ENCODE measurements around the gene JAG1. TPM values are rescaled to one million over a fixed set of nuclear protein-coding genes. Genes with fewer than 3 reads are reported as not detected.

The JAG1 gene
- polyA plus RNA-seq: 10 to 100 TPM in 3 of 4 donors, 1 to 10 TPM in 1; 6.3 to 63.7 (median 15.7) TPM
- long read RNA-seq, donor 1, full-length matches to known transcripts: 2 of 2 reads
- long read RNA-seq, donor 1, partial matches to known transcripts: 0 of 2 reads
- long read RNA-seq, donor 1, other reads (novel, unspliced or antisense): 0 of 2 reads
- long read RNA-seq, donor 2, full-length matches to known transcripts: 3 of 8 reads
- long read RNA-seq, donor 2, partial matches to known transcripts: 5 of 8 reads
- long read RNA-seq, donor 2, other reads (novel, unspliced or antisense): 0 of 8 reads
- long read RNA-seq, donor 3: 0 reads
- long read RNA-seq, donor 4: 0 reads
- long read RNA-seq, donor 5, full-length matches to known transcripts: 1 of 1 reads
- long read RNA-seq, donor 5, partial matches to known transcripts: 0 of 1 reads
- long read RNA-seq, donor 5, other reads (novel, unspliced or antisense): 0 of 1 reads
- long read RNA-seq, donor 6, full-length matches to known transcripts: 2 of 2 reads
- long read RNA-seq, donor 6, partial matches to known transcripts: 0 of 2 reads
- long read RNA-seq, donor 6, other reads (novel, unspliced or antisense): 0 of 2 reads
- long read RNA-seq, donor 7, full-length matches to known transcripts: 2 of 2 reads
- long read RNA-seq, donor 7, partial matches to known transcripts: 0 of 2 reads
- long read RNA-seq, donor 7, other reads (novel, unspliced or antisense): 0 of 2 reads
- long read RNA-seq, donor 8: 0 reads
- long read RNA-seq, donor 9: 0 reads
- long read RNA-seq, donor 10, full-length matches to known transcripts: 4 of 4 reads
- long read RNA-seq, donor 10, partial matches to known transcripts: 0 of 4 reads
- long read RNA-seq, donor 10, other reads (novel, unspliced or antisense): 0 of 4 reads

- no peaks in the 10 kb centered on the region for H3K27me3 ChIP-seq (ENCODE audit: control insufficient read depth in 3 of 3, insufficient read depth in 3 of 3, low read length in 3 of 3)
- peak within 1 kb of the TSS; percentile 96 to 100 (median 98) for H3K27ac ChIP-seq (ENCODE audit: low read depth in 1 of 3, low read length in 2 of 3)
- H3K36me3 ChIP-seq (ENCODE audit: control insufficient read depth in 3 of 3, insufficient read depth in 2 of 3, low read depth in 1 of 3, low read length in 3 of 3): peaks cover 0 to 26% (median 0%) of the 10 kb centered on the region in 3 donors
- DNase-seq: peak; percentile 96 to 99
- no peak for FAIRE-seq
- H3K9me3 ChIP-seq (ENCODE audit: control insufficient read depth in 2 of 2, insufficient read depth in 1 of 2, low read depth in 1 of 2, low read length in 1 of 2): no peaks in the 10 kb centered on the region
- 1% methylated on average over 58 to 84 of the region's 84 CpGs for WGBS, 3 donors
- H3K4me1 ChIP-seq (ENCODE audit: control insufficient read depth in 3 of 3, insufficient read depth in 2 of 3, low read depth in 1 of 3, low read length in 2 of 3): peaks cover 0 to 22% (median 6%) of the 10 kb centered on the region in 3 donors
- H3K4me3 ChIP-seq (ENCODE audit: low read depth in 1 of 3, low read length in 3 of 3): peak within 1 kb of the TSS; percentile 74 to 85 (median 79)
Measured at GRCh38 chr20:10673842-10674683, at the start of gene JAG1. Gene JAG1, minus strand, starts transcription at chr20:10673999. Its CDS starts 469 bp downstream, at chr20:10673530.

GRCh38 chr20:10721976-10722375 lies 48.2 kb upstream of the JAG1 start:
- DNase-seq: no peak
- Histone ChIP-seq H3K27ac (ENCODE audit: low read depth in 1 of 3, low read length in 2 of 3) (no peak overlapping the region), H3K9me3 (ENCODE audit: control insufficient read depth in 2 of 2, insufficient read depth in 1 of 2, low read depth in 1 of 2, low read length in 1 of 2) (no peaks in the 10 kb centered on the region), H3K27me3 (ENCODE audit: control insufficient read depth in 3 of 3, insufficient read depth in 3 of 3, low read length in 3 of 3) (no peaks in the 10 kb centered on the region), H3K4me1 (ENCODE audit: control insufficient read depth in 3 of 3, insufficient read depth in 2 of 3, low read depth in 1 of 3, low read length in 2 of 3) (peaks cover 0 to 7% (median 0%) of the 10 kb centered on the region in 3 donors), H3K4me3 (ENCODE audit: low read depth in 1 of 3, low read length in 3 of 3) (no peak overlapping the region), H3K36me3 (ENCODE audit: control insufficient read depth in 3 of 3, insufficient read depth in 2 of 3, low read depth in 1 of 3, low read length in 3 of 3) (no peaks in the 10 kb centered on the region)
- WGBS, 3 donors: 82 to 91% (median 85%) methylated on average over 3 of the region's 3 CpGs
- no peak for FAIRE-seq

- Histone ChIP-seq H3K27me3 (ENCODE audit: control insufficient read depth in 3 of 3, insufficient read depth in 3 of 3, low read length in 3 of 3) (no peaks in the 10 kb centered on the region), H3K4me3 (ENCODE audit: low read depth in 1 of 3, low read length in 3 of 3) (no peak overlapping the region), H3K9me3 (ENCODE audit: control insufficient read depth in 2 of 2, insufficient read depth in 1 of 2, low read depth in 1 of 2, low read length in 1 of 2) (no peaks in the 10 kb centered on the region), H3K27ac (ENCODE audit: low read depth in 1 of 3, low read length in 2 of 3) (no peak overlapping the region), H3K4me1 (ENCODE audit: control insufficient read depth in 3 of 3, insufficient read depth in 2 of 3, low read depth in 1 of 3, low read length in 2 of 3) (peaks cover 0 to 7% (median 0%) of the 10 kb centered on the region in 3 donors), H3K36me3 (ENCODE audit: control insufficient read depth in 3 of 3, insufficient read depth in 2 of 3, low read depth in 1 of 3, low read length in 3 of 3) (no peaks in the 10 kb centered on the region)
- WGBS, 3 donors: 82 to 92% (median 83%) methylated on average over 9 of the region's 9 CpGs
- FAIRE-seq (no peak), DNase-seq (peak in 1 of 2 donors; percentile 15)
Measured at GRCh38 chr20:10721137-10721896, 47.5 kb upstream of the JAG1 start.

GRCh38 chr20:10720565-10720964 lies 46.8 kb upstream of the JAG1 start:
- 67 to 79% (median 68%) methylated on average over 2 of the region's 2 CpGs for WGBS, 3 donors
- Histone ChIP-seq H3K27ac (ENCODE audit: low read depth in 1 of 3, low read length in 2 of 3) (no peak overlapping the region), H3K4me1 (ENCODE audit: control insufficient read depth in 3 of 3, insufficient read depth in 2 of 3, low read depth in 1 of 3, low read length in 2 of 3) (peaks cover 0 to 7% (median 0%) of the 10 kb centered on the region in 3 donors), H3K36me3 (ENCODE audit: control insufficient read depth in 3 of 3, insufficient read depth in 2 of 3, low read depth in 1 of 3, low read length in 3 of 3) (no peaks in the 10 kb centered on the region), H3K27me3 (ENCODE audit: control insufficient read depth in 3 of 3, insufficient read depth in 3 of 3, low read length in 3 of 3) (no peaks in the 10 kb centered on the region), H3K9me3 (ENCODE audit: control insufficient read depth in 2 of 2, insufficient read depth in 1 of 2, low read depth in 1 of 2, low read length in 1 of 2) (no peaks in the 10 kb centered on the region), H3K4me3 (ENCODE audit: low read depth in 1 of 3, low read length in 3 of 3) (no peak overlapping the region)
- DNase-seq: no peak
- no peak for FAIRE-seq

- peaks cover 0 to 7% (median 0%) of the 10 kb centered on the region in 3 donors for H3K4me1 ChIP-seq (ENCODE audit: control insufficient read depth in 3 of 3, insufficient read depth in 2 of 3, low read depth in 1 of 3, low read length in 2 of 3)
- no peak overlapping the region for H3K4me3 ChIP-seq (ENCODE audit: low read depth in 1 of 3, low read length in 3 of 3)
- no peaks in the 10 kb centered on the region for H3K27me3 ChIP-seq (ENCODE audit: control insufficient read depth in 3 of 3, insufficient read depth in 3 of 3, low read length in 3 of 3)
- FAIRE-seq (no peak), DNase-seq (no peak)
- H3K27ac ChIP-seq (ENCODE audit: low read depth in 1 of 3, low read length in 2 of 3): no peak overlapping the region
- no peaks in the 10 kb centered on the region for H3K9me3 ChIP-seq (ENCODE audit: control insufficient read depth in 2 of 2, insufficient read depth in 1 of 2, low read depth in 1 of 2, low read length in 1 of 2)
- WGBS, 3 donors: 72 to 75% (median 75%) methylated on average over 2 of the region's 2 CpGs
- no peaks in the 10 kb centered on the region for H3K36me3 ChIP-seq (ENCODE audit: control insufficient read depth in 3 of 3, insufficient read depth in 2 of 3, low read depth in 1 of 3, low read length in 3 of 3)
Measured at GRCh38 chr20:10719740-10720385, 46.1 kb upstream of the JAG1 start.

- H3K4me1 ChIP-seq (ENCODE audit: control insufficient read depth in 3 of 3, insufficient read depth in 2 of 3, low read depth in 1 of 3, low read length in 2 of 3): peaks cover 0 to 7% (median 0%) of the 10 kb centered on the region in 3 donors
- H3K27ac ChIP-seq (ENCODE audit: low read depth in 1 of 3, low read length in 2 of 3): no peak overlapping the region
- no peaks in the 10 kb centered on the region for H3K27me3 ChIP-seq (ENCODE audit: control insufficient read depth in 3 of 3, insufficient read depth in 3 of 3, low read length in 3 of 3)
- no peak for DNase-seq
- H3K4me3 ChIP-seq (ENCODE audit: low read depth in 1 of 3, low read length in 3 of 3): no peak overlapping the region
- 87 to 93% (median 93%) methylated on average over 3 of the region's 3 CpGs for WGBS, 3 donors
- H3K36me3 ChIP-seq (ENCODE audit: control insufficient read depth in 3 of 3, insufficient read depth in 2 of 3, low read depth in 1 of 3, low read length in 3 of 3): no peaks in the 10 kb centered on the region
- H3K9me3 ChIP-seq (ENCODE audit: control insufficient read depth in 2 of 2, insufficient read depth in 1 of 2, low read depth in 1 of 2, low read length in 1 of 2): no peaks in the 10 kb centered on the region
- FAIRE-seq: no peak
Measured at GRCh38 chr20:10718661-10719060, 44.9 kb upstream of the JAG1 start.

- Histone ChIP-seq H3K36me3 (ENCODE audit: control insufficient read depth in 3 of 3, insufficient read depth in 2 of 3, low read depth in 1 of 3, low read length in 3 of 3) (no peaks in the 10 kb centered on the region), H3K4me3 (ENCODE audit: low read depth in 1 of 3, low read length in 3 of 3) (no peak overlapping the region), H3K9me3 (ENCODE audit: control insufficient read depth in 2 of 2, insufficient read depth in 1 of 2, low read depth in 1 of 2, low read length in 1 of 2) (no peaks in the 10 kb centered on the region), H3K4me1 (ENCODE audit: control insufficient read depth in 3 of 3, insufficient read depth in 2 of 3, low read depth in 1 of 3, low read length in 2 of 3) (peaks cover 0 to 15% (median 0%) of the 10 kb centered on the region in 3 donors), H3K27ac (ENCODE audit: low read depth in 1 of 3, low read length in 2 of 3) (no peak overlapping the region), H3K27me3 (ENCODE audit: control insufficient read depth in 3 of 3, insufficient read depth in 3 of 3, low read length in 3 of 3) (no peaks in the 10 kb centered on the region)
- no peak for DNase-seq
- FAIRE-seq: no peak
Measured at GRCh38 chr20:10716855-10717254, 43.1 kb upstream of the JAG1 start.

Measured in small intestine (tissue), 16 donors.